ENCODE measurements around the gene OR2V2.
"Not testable (repeated sequence)": the region's sequence is repeated elsewhere in the genome, so short reads cannot be mapped to it uniquely, and the experiment has no call there.

Gene OR2V2

DNA sequence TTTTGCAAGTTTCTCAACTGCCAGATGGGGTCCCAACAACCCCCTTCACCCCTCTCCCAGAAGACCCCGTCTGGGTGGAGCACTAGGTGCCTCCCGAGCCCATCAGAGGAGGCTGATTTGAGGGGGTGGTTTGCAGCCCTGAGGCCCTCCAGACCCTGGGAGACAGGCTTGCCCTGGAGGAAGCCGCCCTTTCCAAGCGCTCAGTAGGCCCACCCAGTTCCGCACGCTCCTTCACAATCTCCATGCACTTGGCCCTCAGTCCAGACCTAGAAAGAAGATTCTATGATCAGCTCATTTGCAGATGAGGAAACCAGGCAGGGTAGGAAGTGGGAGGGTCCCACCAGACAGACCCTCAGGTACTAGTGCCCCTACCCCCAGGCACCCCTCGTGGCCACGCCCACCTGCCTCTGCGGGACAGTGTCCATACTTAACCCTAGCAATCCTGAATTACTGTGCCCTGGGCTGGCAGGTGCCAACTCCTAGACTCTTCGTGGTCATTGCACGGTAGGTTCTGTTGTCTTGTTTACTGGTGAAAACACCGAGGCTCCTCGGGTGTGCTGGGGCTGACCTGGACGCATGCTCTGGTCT, 38.7 kb upstream of the OR2V2 start:
- peaks cover 0 to 81% (median 27%) of the 10 kb centered on the region in 5 experiments for H3K27me3 ChIP-seq (replicated peaks in 2 of 5; ENCODE audit: control insufficient read depth in 4 of 5, insufficient read depth in 5 of 5, low read length in 4 of 5)
- ChIA-PET POLR2A (no interaction called here), CTCF (no interaction called here)
- WGBS (ENCODE audit: insufficient coverage) = 80% methylated on average over 12 of the region's 14 CpGs
- no peaks in the 10 kb centered on the region for H3K36me3 ChIP-seq (ENCODE audit: control insufficient read depth in 4 of 4, insufficient read depth in 4 of 4, low read length in 3 of 4)
- no peak overlapping the region for H3K4me3 ChIP-seq (ENCODE audit: control insufficient read depth in 1 of 7, extremely low read depth in 1 of 7, insufficient read depth in 4 of 7, low read depth in 2 of 7, low read length in 6 of 7)
- peaks cover 0 to 7% (median 2%) of the 10 kb centered on the region in 5 experiments for H3K9me3 ChIP-seq (ENCODE audit: control extremely low read depth in 1 of 5, control insufficient read depth in 4 of 5, insufficient read depth in 2 of 5, low read depth in 1 of 5, low read length in 4 of 5)
- no peak overlapping the region for H3K27ac ChIP-seq (ENCODE audit: insufficient read depth in 1 of 2, low read depth in 1 of 2, low read length in 2 of 2, poor library complexity in 1 of 2, severe bottlenecking in 2 of 2)
- H3K4me1 ChIP-seq (ENCODE audit: control extremely low read depth in 1 of 4, control insufficient read depth in 4 of 4, insufficient read depth in 4 of 4, low read length in 3 of 4) = peaks cover 0 to 7% (median 4%) of the 10 kb centered on the region in 4 experiments
- no peak for DNase-seq

DNA sequence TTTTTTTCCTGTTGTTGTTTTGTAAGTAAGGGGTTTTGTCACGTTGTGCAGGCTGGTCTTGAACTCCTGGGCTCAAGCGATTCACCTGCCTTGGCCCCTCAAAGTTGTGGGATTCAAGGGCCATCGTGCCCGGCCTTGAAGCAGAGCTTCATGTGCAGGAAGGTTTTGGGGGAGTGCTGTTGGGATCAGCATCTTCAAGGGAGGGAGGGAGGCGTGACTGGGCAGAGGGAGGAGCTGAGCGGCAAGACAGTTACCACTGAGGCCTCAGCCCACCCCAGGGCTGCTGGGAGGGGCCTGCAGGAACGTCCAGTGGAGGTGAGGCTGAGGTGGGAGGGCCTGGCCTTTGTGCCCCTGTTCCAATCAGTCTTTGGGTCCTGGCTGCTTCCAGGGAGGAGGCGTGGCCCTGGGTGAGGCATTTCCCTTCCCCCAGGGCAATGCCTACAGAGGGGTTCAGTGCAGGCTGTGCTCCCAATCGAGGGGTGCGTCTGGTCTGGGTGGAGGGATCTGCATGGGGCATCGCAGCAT, 37.8 kb upstream of the OR2V2 start:
- H3K9me3 ChIP-seq (ENCODE audit: control extremely low read depth in 1 of 5, control insufficient read depth in 4 of 5, insufficient read depth in 2 of 5, low read depth in 1 of 5, low read length in 4 of 5) = peaks cover 0 to 16% (median 10%) of the 10 kb centered on the region in 5 experiments
- H3K27ac ChIP-seq (ENCODE audit: insufficient read depth in 1 of 2, low read depth in 1 of 2, low read length in 2 of 2, poor library complexity in 1 of 2, severe bottlenecking in 2 of 2) = no peak overlapping the region
- peaks cover 0 to 4% (median 2%) of the 10 kb centered on the region in 4 experiments for H3K4me1 ChIP-seq (ENCODE audit: control extremely low read depth in 1 of 4, control insufficient read depth in 4 of 4, insufficient read depth in 4 of 4, low read length in 3 of 4)
- 55% methylated on average over 6 of the region's 11 CpGs for WGBS (ENCODE audit: insufficient coverage)
- DNase-seq = no peak
- CTCF ChIA-PET = no interaction called here
- POLR2A ChIA-PET = no interaction called here
- no peaks in the 10 kb centered on the region for H3K36me3 ChIP-seq (ENCODE audit: control insufficient read depth in 4 of 4, insufficient read depth in 4 of 4, low read length in 3 of 4)
- H3K27me3 ChIP-seq (replicated peaks in 2 of 5; ENCODE audit: control insufficient read depth in 4 of 5, insufficient read depth in 5 of 5, low read length in 4 of 5) = peaks cover 0 to 83% (median 28%) of the 10 kb centered on the region in 5 experiments
- H3K4me3 ChIP-seq (ENCODE audit: control insufficient read depth in 1 of 7, extremely low read depth in 1 of 7, insufficient read depth in 4 of 7, low read depth in 2 of 7, low read length in 6 of 7) = no peak overlapping the region

DNA sequence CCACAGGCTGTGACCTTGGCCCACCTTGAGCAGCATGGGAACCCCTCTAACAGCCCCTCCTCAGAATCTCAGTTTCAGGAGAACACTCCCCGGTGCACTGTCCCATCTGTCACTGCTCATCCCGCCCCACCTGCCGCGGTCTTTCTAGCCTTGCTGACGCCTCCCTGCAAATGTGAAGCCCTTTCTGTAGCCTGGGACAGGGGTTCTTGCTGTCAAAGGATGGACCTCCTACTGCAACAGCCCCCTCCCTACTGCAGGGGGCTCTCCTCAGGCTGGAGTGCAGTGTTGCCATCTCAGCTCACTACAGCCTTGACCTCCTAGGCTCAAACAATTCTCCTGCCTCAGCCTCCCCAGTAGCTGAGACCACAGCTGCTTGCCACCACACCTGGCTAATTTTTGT, 36.4 kb upstream of the OR2V2 start:
- H3K27me3 ChIP-seq (replicated peaks in 2 of 5; ENCODE audit: control insufficient read depth in 4 of 5, insufficient read depth in 5 of 5, low read length in 4 of 5) = peaks cover 2 to 85% (median 34%) of the 10 kb centered on the region in 5 experiments
- POLR2A ChIA-PET = no interaction called here
- no peaks in the 10 kb centered on the region for H3K36me3 ChIP-seq (ENCODE audit: control insufficient read depth in 4 of 4, insufficient read depth in 4 of 4, low read length in 3 of 4)
- DNase-seq = no peak
- WGBS (ENCODE audit: insufficient coverage) = 86% methylated on average over 5 of the region's 5 CpGs
- no peak overlapping the region for H3K4me3 ChIP-seq (ENCODE audit: control insufficient read depth in 1 of 7, extremely low read depth in 1 of 7, insufficient read depth in 4 of 7, low read depth in 2 of 7, low read length in 6 of 7)
- peaks cover 0 to 27% (median 14%) of the 10 kb centered on the region in 5 experiments for H3K9me3 ChIP-seq (ENCODE audit: control extremely low read depth in 1 of 5, control insufficient read depth in 4 of 5, insufficient read depth in 2 of 5, low read depth in 1 of 5, low read length in 4 of 5)
- CTCF ChIA-PET = no interaction called here
- no peaks in the 10 kb centered on the region for H3K4me1 ChIP-seq (ENCODE audit: control extremely low read depth in 1 of 4, control insufficient read depth in 4 of 4, insufficient read depth in 4 of 4, low read length in 3 of 4)
- no peak overlapping the region for H3K27ac ChIP-seq (ENCODE audit: insufficient read depth in 1 of 2, low read depth in 1 of 2, low read length in 2 of 2, poor library complexity in 1 of 2, severe bottlenecking in 2 of 2)

DNA sequence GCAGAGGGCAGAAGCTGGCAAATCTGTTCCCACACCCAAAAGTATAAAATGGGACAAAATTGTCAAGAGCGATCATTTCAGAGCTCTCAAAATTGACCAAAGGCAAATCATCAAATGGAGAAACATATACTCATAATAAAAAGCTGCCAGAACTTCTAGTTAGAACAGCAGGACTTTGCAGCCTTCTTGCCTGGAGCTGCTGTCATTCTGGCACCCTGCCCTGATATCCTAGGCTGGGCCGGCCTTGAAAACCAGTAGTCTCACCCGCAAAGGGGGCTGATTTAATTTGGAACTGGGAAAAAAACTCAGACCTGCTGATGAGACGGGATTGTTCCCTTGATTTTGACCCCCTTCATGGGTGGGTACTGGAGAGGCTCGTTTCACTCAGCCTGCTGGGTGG, 34.9 kb upstream of the OR2V2 start:
- POLR2A ChIA-PET = no interaction called here
- peaks cover 4 to 90% (median 30%) of the 10 kb centered on the region in 5 experiments for H3K27me3 ChIP-seq (replicated peaks in 2 of 5; ENCODE audit: control insufficient read depth in 4 of 5, insufficient read depth in 5 of 5, low read length in 4 of 5)
- no peak overlapping the region for H3K4me3 ChIP-seq (ENCODE audit: control insufficient read depth in 1 of 7, extremely low read depth in 1 of 7, insufficient read depth in 4 of 7, low read depth in 2 of 7, low read length in 6 of 7)
- DNase-seq = no peak
- 100% methylated on average over 4 of the region's 5 CpGs for WGBS (ENCODE audit: insufficient coverage)
- CTCF ChIA-PET = no interaction called here
- H3K27ac ChIP-seq (ENCODE audit: insufficient read depth in 1 of 2, low read depth in 1 of 2, low read length in 2 of 2, poor library complexity in 1 of 2, severe bottlenecking in 2 of 2) = no peak overlapping the region
- H3K36me3 ChIP-seq (ENCODE audit: control insufficient read depth in 4 of 4, insufficient read depth in 4 of 4, low read length in 3 of 4) = no peaks in the 10 kb centered on the region
- H3K4me1 ChIP-seq (ENCODE audit: control extremely low read depth in 1 of 4, control insufficient read depth in 4 of 4, insufficient read depth in 4 of 4, low read length in 3 of 4) = no peaks in the 10 kb centered on the region
- H3K9me3 ChIP-seq (ENCODE audit: control extremely low read depth in 1 of 5, control insufficient read depth in 4 of 5, insufficient read depth in 2 of 5, low read depth in 1 of 5, low read length in 4 of 5) = peaks cover 0 to 27% (median 14%) of the 10 kb centered on the region in 5 experiments

DNA sequence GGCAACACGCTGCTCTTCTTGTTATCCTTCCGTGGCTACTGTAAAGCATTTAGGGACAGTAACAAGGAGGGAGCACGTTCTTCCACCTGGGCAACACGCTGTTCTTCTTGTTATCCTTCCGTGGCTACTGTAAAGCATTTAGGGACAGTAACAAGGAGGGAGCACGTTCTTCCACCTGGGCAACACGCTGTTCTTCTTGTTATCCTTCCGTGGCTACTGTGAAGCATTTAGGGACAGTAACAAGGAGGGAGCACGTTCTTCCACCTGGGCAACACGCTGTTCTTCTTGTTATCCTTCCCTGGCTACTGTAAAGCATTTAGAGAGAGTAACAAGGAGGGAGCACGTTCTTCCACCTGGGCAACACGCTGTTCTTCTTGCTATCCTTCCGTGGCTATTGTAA, 33.8 kb upstream of the OR2V2 start:
- POLR2A ChIA-PET = interaction anchor here (0.6 kb wide), 1 partner anchor 12 kb away, joined by 3 read pairs; no protein-coding TSS in a partner anchor
- H3K4me3 ChIP-seq (ENCODE audit: control insufficient read depth in 1 of 7, extremely low read depth in 1 of 7, insufficient read depth in 4 of 7, low read depth in 2 of 7, low read length in 6 of 7); CTCF ChIA-PET; H3K4me1 ChIP-seq (ENCODE audit: control extremely low read depth in 1 of 4, control insufficient read depth in 4 of 4, insufficient read depth in 4 of 4, low read length in 3 of 4); H3K27ac ChIP-seq (ENCODE audit: insufficient read depth in 1 of 2, low read depth in 1 of 2, low read length in 2 of 2, poor library complexity in 1 of 2, severe bottlenecking in 2 of 2); DNase-seq; H3K36me3 ChIP-seq (ENCODE audit: control insufficient read depth in 4 of 4, insufficient read depth in 4 of 4, low read length in 3 of 4): not testable (repeated sequence)
- WGBS (ENCODE audit: insufficient coverage) = 96% methylated on average over 4 of the region's 13 CpGs
- Histone ChIP-seq H3K27me3 (replicated peaks in 2 of 5; ENCODE audit: control insufficient read depth in 4 of 5, insufficient read depth in 5 of 5, low read length in 4 of 5) (peaks cover 4 to 90% (median 29%) of the 10 kb centered on the region in 5 experiments), H3K9me3 (ENCODE audit: control extremely low read depth in 1 of 5, control insufficient read depth in 4 of 5, insufficient read depth in 2 of 5, low read depth in 1 of 5, low read length in 4 of 5) (peaks cover 0 to 27% (median 14%) of the 10 kb centered on the region in 5 experiments)

DNA sequence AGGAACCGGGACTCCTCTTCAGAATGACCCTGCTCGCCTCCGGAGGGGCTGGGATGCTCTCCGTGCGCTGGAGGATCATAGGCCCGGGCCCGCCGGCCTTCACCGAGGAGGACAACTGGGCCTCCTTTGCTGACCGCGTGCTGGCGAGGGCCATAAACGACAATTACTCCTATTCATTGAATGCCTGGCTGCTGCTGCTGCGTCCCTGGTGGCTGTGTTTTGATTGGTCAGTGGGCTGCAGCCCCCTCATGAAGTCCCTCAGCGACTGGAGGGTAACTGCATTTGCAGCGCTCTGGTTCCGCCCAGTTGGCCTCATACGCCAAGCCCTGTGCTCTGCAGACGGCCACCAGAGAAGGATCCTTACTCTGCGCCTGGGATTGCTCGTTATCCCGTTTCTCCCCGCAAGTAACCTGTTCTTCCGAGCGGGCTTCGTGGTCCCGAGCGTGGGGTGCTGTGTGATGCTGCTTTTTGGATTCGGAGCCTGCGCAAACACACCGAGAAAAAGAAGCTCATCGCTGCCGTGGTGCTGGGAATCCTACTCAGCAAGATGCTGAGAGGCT, 33.0 kb upstream of the OR2V2 start:
- Histone ChIP-seq H3K4me3 (ENCODE audit: control insufficient read depth in 1 of 7, extremely low read depth in 1 of 7, insufficient read depth in 4 of 7, low read depth in 2 of 7, low read length in 6 of 7) (no peak overlapping the region), H3K4me1 (ENCODE audit: control extremely low read depth in 1 of 4, control insufficient read depth in 4 of 4, insufficient read depth in 4 of 4, low read length in 3 of 4) (no peaks in the 10 kb centered on the region), H3K9me3 (ENCODE audit: control extremely low read depth in 1 of 5, control insufficient read depth in 4 of 5, insufficient read depth in 2 of 5, low read depth in 1 of 5, low read length in 4 of 5) (peaks cover 0 to 28% (median 14%) of the 10 kb centered on the region in 5 experiments), H3K27me3 (replicated peaks in 2 of 5; ENCODE audit: control insufficient read depth in 4 of 5, insufficient read depth in 5 of 5, low read length in 4 of 5) (peaks cover 4 to 92% (median 27%) of the 10 kb centered on the region in 5 experiments), H3K27ac (ENCODE audit: insufficient read depth in 1 of 2, low read depth in 1 of 2, low read length in 2 of 2, poor library complexity in 1 of 2, severe bottlenecking in 2 of 2) (no peak overlapping the region), H3K36me3 (ENCODE audit: control insufficient read depth in 4 of 4, insufficient read depth in 4 of 4, low read length in 3 of 4) (no peaks in the 10 kb centered on the region)
- POLR2A ChIA-PET = no interaction called here
- 50% methylated on average over 31 of the region's 33 CpGs for WGBS (ENCODE audit: insufficient coverage)
- CTCF ChIA-PET = no interaction called here
- DNase-seq = no peak
